GM18873 (cell line): Measurements from ENCODE around the gene ALDH3A2.
"Not testable (repeated sequence)": the region's sequence is repeated elsewhere in the genome, so short reads cannot be mapped to it uniquely, and the experiment has no call there.

Source experiments
- ATAC-seq: cut with Tn5 transposase; IDR thresholded peaks from one replicate; pipeline ENCODE4 v1.9.1; 2021; ENCODE audit warnings: mild to moderate bottlenecking, moderate library complexity, moderate number of reproducible peaks; ENCODE audit not compliant: unreplicated experiment, low FRiP score

Gene ALDH3A2

GRCh38 chr17:19676896-19677295 is 28.3 kb downstream of the ALDH3A2 start:
- ATAC-seq, result no peak

GRCh38 chr17:19677736-19678379 is 29.3 kb downstream of the ALDH3A2 start:
- no peak for ATAC-seq

- no peak for ATAC-seq
Observed at GRCh38 chr17:19678581-19679453, 30.3 kb downstream of the ALDH3A2 start.

GRCh38 chr17:19683117-19683516 is 34.6 kb downstream of the ALDH3A2 start:
- ATAC-seq, result no peak

GRCh38 chr17:19684909-19685580 is 36.5 kb downstream of the ALDH3A2 start:
- not testable (repeated sequence) for ATAC-seq

- ATAC-seq, result no peak
Observed at GRCh38 chr17:19686400-19687090, 38.0 kb downstream of the ALDH3A2 start.

GRCh38 chr17:19702217-19702641 is 53.7 kb downstream of the ALDH3A2 start:
- no peak for ATAC-seq

- ATAC-seq, result no peak
Observed at GRCh38 chr17:19703106-19703827, 54.7 kb downstream of the ALDH3A2 start.

GRCh38 chr17:19703828-19704613 is 55.5 kb downstream of the ALDH3A2 start:
- no peak for ATAC-seq

- no peak for ATAC-seq
Observed at GRCh38 chr17:19705201-19705600, 56.6 kb downstream of the ALDH3A2 start.

GRCh38 chr17:19705771-19706770 is 57.5 kb downstream of the ALDH3A2 start:
- no peak for ATAC-seq

- ATAC-seq, result no peak
Observed at GRCh38 chr17:19706791-19707727, 58.5 kb downstream of the ALDH3A2 start.

GRCh38 chr17:19707728-19708221 is 59.2 kb downstream of the ALDH3A2 start:
- ATAC-seq, result no peak

- ATAC-seq, result no peak
Observed at GRCh38 chr17:19708431-19709175, 60.1 kb downstream of the ALDH3A2 start.

GRCh38 chr17:19709841-19710240 is 61.3 kb downstream of the ALDH3A2 start:
- ATAC-seq, result no peak

GRCh38 chr17:19712436-19713004 is 64.0 kb downstream of the ALDH3A2 start:
- ATAC-seq, result no peak
